HuH-7 (cell line): ENCODE measurements around the gene PPIL3.

Experiments
- DNase-seq: peaks from one replicate; pipeline ENCODE4 v3.0.0; 2011; ENCODE audit warnings: low spot score

Gene PPIL3

DNA sequence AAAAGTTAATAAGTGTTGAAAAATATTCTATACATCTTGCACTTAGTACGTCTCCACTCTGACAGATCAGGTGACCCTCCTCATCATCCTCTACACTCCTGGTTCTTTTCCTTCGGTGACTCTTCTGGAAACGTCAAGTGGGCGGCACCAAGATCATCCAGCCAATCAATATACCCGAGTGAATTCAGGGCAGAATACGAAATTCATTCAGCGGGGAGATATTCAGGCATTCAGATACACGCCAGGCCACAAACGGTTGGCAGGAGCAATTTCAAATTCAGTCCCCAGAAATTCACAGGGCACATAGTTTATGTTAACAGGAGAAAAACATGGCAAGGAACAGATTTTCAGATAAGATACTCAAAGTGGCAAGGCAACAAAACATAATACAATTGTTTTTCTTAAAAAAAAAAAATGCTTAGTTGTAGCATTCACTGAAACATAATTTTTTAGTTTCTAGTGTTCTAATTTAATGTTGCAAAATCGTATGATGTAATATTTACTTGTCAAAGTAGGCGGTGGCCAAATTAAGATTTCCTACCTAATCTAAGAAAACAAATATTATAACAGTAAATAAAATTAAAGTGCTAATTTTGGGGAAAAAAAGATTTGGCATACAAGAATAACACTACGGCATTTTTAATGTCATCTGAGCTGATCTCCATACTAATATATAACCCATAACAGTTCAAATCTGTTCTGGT is 28.6 kb downstream of the PPIL3 start:
- no peak for DNase-seq

DNA sequence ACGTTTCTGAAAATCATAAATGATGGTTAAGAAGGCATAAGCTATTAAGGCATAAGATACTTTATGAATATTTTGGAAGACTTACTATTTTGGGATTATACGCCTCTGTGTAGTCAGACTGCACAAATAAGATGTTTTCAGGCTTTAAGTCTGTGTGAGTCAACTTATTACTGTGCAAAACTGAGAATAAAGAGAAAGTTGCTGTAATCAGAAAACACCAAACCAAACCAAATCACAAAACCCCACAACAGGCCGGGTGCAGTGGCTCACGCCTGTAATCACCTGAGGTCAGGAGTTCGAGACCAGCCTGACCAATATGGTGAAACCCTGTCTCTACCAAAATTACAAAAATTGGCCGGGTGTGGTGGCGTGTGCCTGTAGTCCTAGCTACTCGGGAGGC is 32.1 kb downstream of the PPIL3 start:
- no peak for DNase-seq

DNA sequence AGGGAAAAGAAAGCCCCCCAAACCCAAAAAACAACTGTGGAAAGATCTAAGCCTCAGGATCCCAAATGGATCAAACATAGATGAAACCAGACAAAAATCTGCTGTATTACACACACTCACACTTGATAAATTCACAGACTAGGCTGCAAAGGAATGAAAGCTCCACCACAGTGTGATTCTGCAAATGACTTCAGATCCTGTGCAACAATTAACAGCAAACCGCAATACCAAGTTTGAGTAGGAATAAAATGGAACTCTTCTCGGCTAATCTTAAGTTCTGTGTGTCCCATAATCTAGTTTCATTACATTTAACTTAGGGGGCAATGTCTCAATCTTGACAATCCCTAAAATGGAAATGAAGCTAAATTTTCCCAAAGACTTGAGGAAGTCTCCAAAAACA is 36.3 kb downstream of the PPIL3 start:
- DNase-seq = no peak

DNA sequence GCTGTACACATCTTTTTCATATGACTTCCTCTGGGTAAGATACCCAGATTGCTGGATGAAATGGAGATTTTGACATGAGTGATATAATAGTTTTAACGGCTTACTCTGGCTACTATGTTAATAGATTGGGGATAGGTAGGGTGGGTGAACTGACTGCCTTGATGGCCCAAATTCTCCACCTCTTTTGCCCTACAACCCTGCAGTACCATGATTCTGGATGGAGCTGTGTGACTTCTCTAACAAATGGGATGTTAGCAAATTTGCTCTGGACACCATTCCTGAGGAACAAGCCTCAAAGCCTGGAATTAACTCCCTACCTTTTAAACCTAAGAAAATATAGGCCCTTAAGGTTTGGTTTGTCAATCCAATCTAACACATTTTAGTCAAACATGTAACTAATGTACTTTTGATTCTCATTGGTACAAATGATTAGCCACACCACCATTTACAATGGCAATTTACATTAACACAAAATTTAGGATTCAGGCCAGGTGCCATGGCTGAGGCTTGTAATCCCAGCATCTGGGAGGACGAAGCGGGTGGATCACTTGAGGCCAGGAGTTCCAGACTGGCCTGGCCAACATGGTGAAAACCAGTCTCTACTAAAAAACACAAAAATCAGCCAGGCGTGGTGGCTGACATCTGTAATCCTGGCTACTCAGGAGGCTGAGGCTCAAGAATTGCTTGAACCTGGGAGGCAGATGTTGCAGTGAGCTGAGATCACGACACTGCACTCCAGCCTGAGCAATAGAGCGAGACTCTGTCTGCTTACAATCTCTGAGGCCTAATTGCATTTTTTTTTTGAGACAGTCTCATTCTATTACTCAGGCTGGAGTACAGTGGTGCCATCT is 37.3 kb downstream of the PPIL3 start:
- DNase-seq = no peak

DNA sequence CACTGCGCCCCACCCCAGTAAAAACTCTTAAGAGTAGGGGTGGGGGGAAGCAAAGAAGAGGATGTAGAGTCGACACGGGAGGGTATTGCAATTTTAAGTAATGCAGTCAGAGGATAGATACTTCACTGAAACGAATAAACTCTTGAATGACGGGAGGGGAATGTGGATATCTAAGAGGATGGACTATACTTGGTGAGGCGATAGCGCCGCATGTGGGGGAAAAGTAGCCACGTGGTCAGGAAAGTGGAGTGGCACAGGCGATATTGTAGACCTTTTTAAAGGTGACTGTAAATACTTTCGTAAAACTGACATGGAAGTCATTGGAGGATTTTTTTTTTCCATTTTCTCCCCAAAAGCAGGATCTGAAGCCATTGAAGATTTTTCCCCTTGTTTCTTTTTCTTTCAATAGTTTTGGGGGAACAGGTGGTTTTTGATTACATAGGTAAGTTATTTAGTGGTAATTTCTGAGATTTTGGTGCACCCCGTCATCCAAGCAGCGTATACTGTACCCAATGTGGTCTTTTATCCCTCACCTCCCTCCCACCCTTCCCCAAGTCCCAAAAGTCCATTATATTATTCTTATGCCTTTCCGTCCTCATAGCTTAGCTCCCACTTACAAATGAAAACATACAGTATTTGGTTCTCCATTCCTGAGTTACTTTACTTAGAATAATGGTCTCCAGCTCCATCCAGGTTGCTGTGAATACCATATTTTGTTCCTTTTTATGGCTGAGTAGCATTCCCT is 38.2 kb downstream of the PPIL3 start:
- DNase-seq = no peak

DNA sequence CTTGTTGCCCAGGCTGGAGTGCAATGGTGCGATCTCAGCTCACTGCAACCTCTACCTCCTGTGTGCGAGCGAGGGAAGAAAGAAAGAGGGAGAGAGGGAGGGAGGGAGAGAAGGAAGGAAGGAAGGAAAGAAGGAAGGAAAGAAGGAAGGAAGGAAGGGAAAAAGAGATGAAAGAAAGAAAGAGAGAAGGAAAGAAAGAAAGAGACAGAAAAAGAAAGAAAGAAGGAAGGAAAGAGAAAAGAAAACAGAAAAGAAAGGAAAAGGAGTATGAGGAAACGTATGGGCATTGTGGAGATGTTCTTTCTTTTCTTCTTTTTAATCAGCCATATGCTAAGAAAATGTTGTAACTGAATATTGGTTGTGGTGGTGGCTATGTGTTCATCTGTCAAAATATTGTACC is 40.9 kb downstream of the PPIL3 start:
- DNase-seq = no peak

DNA sequence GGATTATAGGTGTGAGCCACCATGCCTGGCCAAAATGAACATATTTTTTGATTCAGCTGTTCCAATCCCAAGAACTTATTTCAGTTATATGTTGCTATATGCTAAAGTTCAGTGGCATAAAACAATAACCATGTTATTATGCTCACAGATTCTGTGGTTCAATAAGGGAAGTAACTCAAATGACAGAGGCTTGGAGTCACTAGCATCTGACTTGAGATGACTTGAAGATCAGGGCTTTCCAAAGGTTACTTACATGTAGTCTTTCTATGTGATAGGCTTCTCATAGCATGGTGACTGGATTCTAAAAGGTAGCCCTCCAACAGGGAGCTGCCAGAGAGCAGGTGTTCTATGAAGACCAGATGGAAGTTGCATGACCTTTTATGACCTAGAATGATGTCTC is 41.6 kb downstream of the PPIL3 start:
- DNase-seq = no peak

DNA sequence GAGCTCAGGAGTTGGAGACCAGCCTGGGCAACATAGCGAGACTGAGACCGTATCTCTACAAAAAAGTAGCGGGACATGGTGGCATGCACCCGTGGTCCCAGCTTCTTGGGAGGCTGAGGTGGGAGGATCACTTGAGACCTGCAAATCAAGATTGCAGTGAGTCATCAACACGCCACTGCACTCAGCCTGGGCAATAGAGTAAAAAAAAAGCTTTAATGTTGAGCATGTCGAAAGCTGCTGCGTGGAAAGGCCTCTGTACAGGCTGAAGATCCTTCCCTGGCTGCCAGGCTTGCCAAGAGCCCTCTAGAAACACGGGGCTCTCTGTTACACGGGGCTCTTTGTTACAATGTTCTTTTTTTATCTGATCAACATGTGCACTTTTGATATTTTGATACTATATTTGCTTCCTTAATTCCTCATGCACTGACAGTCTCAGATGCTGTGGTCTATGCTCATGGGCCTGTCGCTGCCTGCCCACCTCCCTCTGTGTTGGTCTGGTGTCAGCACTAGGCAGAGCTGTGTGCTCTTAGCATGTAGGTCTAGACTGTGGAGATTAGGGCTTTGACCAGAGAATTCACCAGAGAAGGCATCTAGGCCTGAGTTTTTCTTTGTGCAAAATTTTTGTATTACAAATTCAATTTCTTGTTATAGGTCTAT is 43.1 kb downstream of the PPIL3 start:
- no peak for DNase-seq

DNA sequence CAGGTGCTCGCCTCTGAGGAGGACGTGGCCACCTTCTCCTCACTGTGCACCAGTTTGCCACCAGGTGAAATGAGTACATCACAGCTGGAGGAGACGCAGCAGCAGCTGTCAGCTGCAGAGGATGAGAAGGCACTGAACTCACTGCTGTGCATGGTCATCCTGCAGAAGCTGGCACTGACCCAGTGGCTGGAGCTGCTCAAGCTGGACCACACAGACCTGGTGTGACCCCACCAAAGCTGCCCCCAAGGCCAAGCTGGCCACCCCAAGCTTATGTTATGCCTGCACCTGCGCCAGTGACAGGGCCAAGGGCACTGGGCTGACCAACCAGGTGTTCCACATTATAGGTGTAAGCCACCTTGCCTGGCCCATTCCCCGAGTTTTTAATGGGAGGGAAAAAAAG is 43.7 kb downstream of the PPIL3 start:
- no peak for DNase-seq

DNA sequence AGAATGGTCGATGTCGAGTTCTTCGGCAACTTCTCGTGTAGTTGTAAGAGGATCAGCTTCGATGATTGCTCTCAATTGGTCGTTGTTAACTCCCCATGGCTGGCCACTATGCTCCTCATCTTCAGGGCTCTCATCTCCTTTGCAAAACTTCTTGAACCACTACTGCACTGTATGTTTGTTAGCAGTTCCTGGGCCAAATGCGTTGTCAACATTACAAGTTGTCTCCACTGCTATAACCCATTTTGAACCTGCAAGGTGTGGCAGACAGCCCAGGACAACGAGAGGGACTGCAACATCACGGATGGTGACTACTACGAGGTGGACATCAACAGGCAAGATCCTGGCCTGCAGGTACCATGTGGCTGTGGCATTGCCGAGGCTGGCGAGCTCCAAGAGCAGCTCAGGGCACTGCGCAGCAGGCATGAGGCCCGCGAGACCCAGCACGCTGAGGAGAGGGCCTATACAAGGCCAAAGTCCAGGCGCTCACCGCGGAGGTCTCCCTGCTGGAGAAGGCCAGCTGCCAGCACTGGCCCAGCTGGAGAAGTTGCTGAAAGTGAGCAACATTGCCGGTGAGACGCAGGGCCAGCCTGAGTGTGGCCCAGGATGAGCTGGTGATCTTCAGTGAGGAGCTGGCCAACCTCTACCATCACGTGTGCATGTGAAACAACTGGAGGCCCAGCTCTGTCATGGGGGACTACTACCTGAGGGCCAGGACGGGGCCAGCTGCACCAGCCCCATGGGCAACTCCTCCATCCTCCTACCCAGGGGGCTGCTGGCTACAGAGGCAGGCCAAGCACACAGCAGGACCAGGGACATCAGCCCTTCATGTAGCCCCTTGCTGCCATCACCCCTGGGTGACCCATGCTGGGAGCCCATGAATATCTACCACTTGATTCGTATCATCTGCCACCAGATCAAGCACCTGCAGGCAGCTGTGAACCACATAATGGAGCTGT is 44.6 kb downstream of the PPIL3 start:
- no peak for DNase-seq

DNA sequence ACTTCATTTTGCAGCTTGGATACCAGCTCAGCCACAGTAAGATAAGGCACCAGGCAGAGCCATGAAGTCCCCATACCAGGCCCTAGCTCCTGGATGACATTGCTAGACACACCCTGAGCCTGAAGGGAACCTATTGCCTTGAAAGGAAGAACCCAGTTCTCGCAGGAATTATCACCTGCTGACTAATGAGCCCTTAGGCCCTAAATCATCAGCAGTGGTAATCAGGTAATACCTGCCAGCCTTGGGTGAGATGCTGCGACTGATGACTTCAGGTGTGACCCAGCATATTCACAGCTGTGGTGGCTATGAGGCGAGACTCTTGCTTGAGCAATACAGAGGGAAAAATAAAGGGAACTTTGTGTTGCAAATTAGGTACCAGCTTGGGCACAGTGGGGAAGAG is 49.4 kb downstream of the PPIL3 start:
- no peak for DNase-seq

DNA sequence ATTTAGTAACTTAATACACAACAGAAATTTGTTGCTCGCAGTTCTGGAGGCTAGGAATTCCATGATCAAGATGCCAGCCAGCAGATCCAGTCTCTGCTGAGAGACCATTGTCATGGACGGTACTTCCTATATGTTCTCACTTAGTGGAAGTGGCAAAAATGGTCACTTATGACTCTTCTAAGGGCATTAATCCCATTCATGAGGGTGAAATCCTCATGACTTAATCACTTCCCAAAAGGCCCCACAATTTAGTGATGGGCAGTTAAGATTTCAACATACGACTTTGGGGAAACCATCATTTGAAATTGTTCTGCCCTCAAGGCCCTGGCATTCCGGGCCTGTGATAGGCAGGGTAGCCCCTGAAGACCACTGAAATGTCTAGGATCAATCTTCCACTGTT is 54.2 kb downstream of the PPIL3 start:
- DNase-seq = no peak

DNA sequence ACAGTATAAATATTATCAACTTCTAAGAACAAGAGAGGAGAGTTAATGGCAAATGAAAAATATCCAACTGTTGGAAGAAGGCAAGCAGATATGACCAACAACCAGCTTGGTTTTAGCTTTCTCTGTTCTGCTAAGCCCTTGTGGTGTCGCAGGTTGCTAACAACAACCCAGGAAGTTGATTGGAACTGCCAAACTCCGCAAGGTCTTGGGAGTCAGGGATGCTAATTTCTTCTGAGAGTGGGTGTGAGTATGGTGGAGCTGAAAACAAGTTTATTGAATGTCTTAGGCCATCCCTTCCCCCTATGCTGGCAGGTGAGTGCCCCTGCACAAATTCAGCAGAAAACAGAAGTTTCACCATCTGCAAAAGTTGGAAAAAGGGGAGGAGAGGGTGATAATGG is 59.6 kb downstream of the PPIL3 start:
- DNase-seq = no peak

DNA sequence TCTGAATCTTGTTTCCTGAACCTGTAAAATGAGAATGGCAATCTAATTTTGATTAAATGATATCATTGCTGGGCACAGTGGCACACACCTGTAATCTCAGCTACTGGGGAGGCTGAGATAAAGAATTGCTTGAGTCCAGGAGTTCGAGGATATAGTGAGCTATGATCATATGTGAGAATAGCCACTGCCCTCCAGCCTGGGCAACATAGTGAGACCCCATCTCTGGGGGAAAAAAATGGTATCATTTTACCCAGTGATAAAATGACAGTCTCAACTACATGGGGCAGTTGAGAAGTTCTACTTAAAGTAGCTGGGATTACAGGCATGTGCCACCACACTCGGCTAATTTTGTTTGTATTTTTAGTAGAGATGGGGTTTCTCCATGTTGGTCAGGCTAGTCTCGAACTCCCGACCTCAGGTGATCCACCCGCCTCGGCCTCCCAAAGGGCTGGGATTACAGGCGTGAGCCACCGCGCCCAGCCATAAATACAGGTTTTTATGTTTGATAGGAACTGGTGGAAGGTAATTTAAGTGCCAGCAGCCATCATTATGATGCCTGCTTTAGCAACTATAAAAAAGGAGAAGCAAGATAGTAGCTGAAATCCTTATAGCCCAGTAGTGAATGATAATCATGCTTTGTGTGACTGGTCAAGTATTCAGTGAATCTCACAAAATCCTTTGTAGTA is 60.2 kb downstream of the PPIL3 start:
- no peak for DNase-seq

DNA sequence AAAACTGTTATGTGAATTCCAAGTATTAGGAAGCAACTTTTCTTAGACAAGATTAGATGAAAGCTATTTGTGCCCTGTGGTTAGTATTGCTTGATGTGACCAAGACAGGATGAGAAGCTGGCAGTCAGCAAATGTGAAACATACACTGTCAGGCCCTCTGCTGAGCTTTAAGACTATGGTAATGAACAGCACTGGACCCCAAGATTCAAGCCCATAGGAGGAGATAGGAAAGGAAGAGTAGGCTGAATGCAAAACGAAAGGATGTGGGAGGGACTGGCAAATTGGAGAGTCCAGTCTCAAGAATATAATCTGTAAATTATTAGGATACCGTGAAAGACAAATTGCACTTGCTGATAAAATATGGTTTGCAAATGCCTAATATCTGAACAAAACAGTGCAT is 60.8 kb downstream of the PPIL3 start:
- no peak for DNase-seq

DNA sequence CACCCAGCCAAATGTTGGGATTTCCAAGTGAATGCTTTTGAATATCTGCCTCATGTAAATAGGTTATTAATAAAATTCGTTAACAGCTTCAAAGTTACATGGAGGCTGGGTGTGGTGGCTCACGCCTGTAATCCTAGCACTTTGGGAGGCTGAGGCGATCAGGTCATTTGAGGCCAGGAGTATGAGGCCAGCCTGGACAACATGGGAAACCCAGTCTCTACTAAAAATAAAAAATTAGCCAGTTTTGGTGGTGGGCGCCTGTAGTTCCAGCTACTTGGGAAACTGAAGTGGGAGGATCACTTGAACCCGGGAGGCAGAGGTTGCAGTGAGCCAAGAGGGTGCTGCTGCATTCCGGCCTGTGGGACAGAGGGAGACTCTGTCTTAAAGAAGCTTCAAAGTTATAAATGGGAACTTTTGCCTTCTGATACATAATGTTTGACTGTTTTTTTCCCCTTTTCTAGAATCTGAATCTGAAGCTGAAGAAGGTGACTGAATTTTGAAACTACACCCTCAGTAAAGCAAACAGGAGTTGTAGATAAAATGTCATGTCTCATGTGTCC is 67.1 kb downstream of the PPIL3 start:
- DNase-seq = no peak
